GM19372 (cell line): ENCODE data around the gene BAIAP2.
A peak's percentile ranks its signal among the peaks of the same experiment; 100 is the strongest.

Source experiments
- ATAC-seq: cut with Tn5 transposase; IDR thresholded peaks from one replicate; pipeline ENCODE4 v1.9.1; 2021; ENCODE audit warnings: mild to moderate bottlenecking, low read depth, moderate library complexity; ENCODE audit not compliant: unreplicated experiment

The BAIAP2 gene

DNA sequence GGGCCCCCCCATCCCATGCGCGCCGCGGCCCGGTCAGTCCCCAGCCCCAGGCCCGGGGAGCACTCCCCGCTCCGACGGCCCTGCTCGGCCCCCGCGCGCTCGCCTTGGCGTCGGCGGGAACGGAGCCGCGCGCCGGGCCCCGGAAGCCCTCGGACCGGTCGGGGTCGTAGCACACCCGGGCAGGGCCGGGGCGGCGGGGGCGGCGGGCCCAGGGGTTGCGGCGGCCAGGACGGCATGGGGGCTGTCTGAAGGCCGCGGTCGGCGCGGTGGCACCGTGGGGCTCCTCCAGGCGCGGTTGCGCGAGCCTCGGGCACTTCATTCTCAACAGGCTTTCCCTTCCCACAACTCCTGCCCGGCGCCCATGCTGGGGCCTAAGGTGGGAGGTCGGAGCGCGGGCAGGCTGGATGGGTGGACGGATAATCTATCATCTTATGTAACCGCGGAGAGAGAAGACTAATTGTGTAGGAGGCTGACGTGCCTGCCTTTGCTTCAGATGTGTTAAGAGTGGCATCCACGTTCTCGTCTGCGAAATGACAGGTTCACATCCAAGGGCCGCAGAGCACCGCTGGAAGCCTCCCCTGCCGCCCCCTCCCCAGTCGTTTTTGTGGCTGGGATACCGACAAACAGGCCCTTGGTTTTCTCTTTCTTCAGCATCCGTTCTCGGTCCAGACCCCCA is 708 bp downstream of the BAIAP2 start:
- peak; percentile 9 for ATAC-seq

DNA sequence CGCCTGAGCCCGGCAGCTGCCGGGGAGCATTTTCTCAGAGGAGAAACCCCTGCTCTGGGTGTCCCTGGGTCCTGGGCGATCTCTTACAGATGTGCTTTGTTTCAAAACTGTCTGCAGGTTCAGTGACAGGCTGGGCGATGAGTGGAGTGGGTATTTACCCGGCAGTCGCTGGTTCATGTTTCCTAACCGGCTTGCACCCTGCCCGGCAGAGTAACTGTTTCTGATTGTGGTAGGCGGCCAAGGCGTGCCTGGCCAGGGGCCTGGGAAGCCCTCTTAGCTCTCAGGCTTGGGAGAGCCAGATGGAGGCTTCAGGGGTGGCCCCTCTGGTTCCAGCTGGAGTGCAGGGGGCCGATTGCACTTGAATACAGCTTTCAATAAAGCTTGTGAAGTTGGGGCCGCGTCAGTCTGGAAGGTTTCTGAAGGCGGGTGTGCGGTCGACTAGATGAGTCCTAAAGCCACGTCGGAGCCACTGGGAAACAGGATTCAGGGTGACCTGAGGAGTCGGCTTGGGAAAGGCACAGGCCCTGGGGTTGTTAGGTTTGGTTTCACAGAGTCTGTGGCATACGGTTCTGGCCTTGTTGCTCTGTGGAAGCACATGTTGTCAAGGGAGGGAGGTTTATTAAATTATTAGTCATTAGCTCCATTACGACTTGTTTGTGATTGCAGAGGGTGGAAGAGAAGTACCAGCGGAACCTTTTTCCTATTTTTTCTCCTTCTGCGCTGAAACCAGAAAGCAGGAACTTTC is 1.4 kb downstream of the BAIAP2 start:
- ATAC-seq = no peak

DNA sequence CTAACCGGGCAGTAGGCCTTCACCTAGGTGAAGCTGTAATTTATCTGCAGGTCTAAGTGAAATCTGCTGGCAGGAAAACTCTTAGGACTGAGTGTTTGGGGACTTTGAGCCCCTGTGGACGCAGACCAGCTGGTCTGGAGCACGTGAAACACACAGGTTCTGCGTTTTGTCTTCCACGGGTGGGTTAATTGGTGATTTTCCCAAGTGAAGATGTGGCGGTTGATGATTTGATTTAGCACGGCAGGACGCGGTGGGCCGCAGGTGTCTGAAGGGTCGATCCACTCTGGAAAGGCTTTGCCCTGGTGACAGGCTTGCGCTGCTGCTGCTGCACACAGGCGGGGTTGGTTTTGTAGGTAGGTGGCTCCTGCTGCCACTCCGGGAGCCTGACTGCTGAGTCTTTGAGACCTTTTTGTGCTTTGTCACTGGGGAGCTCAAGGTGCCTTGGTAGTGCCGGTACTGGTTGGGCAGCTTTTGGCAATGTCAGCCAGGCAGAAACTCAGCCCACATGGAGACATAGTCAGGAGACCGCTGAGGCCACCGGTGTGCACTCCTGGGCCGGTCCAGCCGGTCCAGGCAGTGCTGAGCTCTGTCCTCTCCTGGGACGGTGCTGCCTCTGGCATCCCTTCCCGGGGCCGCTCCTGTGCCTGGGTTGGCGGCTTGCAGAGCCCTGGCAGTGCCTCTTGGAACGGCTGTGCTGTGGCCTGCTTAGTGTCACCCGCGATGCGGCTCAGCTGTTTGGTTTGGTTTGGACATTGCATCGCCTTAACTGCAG is 2.3 kb downstream of the BAIAP2 start:
- ATAC-seq = no peak

DNA sequence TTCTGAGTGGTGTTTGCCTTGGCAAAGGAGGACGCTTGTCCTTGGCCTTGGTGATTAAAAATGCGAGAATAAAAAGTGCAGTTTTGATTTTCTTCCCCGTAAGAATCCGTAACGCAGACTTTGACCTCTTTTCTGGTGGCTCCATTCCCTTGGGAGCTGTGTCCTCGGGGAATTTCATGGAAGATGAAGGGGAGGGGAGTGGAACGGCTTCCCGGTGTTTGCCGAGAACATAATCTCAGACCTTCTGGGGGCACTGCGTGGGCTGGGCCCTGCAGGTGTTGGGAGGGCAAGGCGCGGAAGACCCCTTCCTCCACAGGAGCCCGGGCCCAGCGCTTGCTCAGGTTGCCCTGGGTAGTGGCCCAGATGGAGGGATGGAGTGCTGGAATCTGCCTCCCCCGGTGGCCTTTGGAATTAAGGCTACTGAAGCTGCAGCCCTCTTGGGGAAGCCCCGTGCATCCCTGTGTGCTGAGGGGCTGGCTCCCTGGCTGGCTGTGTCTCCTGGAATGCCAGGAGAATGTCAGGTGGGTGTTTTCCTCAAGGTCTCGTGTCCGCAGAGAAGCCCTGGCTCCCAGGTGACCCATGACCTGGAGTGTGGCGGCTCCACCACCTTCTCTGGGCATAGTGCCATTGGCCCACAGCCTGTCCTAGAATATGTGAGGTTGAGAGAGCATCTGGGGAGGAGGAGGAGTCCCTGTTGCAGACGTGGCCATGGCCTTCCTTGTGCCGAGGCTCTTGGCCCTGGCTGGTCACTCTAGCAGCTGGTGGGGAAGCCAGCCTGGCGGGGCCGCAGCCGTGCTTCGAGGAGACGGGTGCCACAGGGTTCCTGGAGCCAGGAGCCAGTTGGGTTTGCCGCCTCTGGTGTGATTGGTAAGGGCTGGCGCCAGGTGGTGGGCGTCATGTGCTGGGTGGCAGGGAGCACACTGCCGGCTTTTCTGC is 3.1 kb downstream of the BAIAP2 start:
- ATAC-seq = no peak

DNA sequence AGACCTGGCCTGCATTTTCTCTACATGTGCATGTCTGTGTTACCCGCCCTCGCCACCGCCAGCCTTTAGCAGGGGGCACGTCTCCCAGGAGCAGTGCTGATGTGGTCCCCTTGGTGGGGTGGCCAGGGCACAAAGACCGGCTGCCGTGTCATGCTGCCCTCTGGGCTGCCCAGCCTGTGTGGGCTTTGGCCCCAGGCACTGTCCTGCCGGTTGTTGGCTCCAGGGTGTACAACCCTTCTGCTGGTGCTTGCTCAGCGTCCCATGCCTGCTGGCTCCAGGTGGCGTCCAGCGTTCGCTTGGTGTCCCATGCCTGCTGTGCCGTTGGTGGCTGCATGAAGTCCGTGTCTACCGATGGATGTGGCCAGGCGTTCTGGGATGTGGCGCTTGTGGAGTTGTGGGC is 4.1 kb downstream of the BAIAP2 start:
- ATAC-seq = no peak

DNA sequence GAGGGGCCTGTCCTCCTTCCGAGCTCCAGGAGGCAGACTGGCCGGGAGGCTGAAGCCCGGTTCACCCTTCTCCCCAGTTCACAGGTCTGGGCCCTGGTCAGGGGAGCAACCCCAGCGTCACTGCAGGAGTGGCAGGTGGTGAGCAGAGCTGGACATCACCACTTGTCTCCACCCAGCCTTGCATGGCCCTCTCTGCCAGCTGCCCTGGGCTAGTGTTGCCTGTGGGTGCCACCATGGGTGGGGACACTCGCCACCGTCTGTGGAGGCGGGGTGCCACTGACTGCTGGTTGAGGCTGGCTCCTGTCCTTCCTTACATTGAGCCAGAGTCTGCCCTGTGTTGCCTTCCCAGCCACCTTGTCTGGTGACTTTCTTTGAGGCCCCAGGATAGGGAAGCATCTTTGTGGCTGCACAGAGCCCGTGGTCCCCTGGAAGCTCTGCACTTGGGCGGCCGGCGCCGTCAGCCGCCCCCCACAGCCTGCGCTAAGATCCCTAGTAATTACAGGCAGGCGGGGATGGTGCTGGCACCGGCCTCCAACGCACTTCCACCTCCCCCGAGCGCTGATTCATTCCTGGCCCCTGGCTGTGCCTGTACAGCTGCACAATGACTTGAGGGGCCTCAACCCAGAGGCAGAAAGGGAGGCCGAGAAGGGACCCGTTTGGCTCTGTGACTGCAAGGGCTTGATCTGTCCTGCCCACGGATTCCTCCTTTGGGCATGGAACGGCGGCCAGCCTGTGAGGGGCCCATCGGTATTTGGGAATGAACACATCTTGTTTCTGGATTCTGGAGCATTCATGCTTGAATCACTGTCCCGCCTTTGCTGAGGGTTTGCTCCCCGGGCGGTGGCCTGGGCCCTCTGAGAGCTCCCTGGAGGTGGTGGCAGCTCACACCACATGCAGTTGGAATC is 5.2 kb downstream of the BAIAP2 start:
- ATAC-seq = no peak

DNA sequence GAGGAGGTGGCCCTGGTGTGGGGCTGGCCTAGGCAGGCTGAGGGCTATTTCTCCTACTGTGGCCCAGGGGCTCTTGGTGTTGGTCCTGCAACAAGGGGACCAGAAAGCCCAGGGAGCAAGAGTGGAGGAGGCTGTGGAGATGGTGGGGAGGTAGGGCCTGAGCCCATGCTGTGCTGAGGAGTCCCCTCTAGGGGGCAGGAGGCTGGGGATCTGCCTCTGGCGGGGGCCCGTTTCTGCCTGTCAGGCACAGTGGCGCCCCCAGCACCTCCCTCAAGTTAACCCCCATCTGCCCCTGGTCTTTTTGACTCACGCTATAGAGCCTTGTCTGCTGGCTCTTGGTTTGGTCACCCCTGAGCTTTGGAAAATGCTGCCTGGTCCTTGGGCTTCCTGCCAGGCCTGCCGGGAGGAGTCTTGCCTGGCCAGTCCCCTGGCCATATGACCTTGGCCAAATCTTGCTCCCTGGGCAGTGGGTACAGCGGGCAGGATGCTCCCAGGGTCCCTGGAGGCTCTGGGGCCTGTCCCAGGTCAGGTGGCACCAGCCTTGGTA is 5.9 kb downstream of the BAIAP2 start:
- no peak for ATAC-seq

DNA sequence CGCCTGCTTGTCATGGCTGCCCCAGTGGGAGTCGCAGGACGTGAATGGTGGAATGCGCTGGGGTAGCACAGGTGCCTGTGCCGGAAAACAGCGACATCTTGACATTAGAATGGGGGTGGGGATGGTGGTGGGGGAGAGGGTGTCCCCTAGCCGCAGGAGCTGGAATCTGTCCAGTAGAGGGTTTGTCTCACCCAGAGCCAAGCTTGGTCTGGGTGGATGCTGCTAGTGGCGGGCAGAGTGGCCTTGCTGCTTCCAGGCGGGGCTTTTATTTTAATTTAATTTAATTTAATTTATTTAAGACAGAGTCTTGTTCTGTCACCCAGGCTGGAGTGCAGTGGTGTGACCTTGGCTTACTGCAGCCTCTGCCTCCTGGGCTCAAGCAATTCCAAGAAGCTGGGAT is 7.7 kb downstream of the BAIAP2 start:
- ATAC-seq = no peak

DNA sequence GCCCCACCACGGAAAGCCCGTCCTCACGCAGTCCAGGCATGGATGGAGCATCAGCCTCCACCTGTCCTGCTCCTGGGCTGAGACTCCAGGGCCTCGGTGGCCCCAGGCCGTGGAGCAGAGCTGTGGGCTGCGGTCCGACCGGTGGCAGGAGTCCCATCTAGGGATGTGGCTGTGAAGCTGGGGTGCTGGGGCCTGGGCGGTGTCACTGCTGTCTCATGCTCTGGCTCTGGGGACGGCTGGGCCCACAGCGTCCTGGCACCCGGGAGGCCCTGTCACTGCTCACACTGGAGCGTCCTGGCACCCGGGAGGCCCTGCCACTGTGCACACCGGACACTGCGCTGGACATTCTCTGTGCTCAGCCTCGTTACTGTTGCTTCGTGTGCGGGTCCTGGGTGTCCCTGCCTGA is 8.4 kb downstream of the BAIAP2 start:
- no peak for ATAC-seq

DNA sequence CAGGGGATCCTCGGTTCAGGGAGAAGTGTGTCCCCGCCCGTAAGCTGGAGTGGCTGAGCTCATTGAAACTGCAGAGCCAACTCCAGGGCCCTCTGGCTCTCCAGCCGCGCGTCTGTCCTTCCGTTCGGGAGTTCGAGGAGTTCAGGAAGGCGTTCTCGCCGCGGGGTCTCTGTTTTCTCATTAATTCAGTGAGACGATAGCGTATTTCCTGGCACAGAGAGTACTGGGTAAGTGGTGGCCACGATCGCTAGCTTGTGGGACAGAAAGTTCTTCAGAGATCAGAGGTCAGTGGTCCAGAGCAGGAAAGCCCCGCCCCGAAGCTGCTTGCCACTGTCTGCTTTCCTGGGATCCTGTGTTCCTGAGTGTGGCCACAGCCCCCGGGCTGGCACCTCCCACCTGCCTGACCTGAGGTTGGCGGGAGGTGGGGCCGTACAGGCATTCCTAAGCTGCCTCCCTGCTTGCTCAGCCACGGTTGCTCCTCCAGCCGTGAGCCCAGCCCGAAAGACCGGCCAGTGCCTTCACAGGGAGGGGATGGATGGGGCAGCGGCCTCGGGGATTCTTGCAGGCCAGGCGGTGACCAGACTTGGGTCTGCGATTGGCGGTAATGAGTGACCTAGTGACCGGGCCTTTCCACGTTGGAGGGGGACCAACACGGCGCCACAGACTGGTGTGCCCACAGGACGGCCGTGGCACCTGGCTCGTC is 8.9 kb downstream of the BAIAP2 start:
- no peak for ATAC-seq

DNA sequence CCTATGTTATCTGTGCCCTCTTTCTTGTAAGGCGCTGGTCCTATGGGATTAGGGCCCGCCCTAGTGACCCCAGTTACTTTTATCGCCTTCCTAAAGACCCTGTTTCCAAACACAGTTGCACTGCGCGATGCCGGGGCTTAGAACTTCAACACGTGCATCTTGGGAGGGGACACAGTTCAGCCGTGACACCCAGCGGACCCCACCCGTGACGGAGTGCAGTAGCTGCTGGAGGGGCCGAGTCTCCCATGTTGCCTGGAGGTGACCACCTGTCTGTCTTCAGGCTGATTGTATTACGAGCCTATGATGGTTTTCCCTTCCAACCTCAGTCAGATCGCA is 9.4 kb downstream of the BAIAP2 start:
- ATAC-seq = no peak

DNA sequence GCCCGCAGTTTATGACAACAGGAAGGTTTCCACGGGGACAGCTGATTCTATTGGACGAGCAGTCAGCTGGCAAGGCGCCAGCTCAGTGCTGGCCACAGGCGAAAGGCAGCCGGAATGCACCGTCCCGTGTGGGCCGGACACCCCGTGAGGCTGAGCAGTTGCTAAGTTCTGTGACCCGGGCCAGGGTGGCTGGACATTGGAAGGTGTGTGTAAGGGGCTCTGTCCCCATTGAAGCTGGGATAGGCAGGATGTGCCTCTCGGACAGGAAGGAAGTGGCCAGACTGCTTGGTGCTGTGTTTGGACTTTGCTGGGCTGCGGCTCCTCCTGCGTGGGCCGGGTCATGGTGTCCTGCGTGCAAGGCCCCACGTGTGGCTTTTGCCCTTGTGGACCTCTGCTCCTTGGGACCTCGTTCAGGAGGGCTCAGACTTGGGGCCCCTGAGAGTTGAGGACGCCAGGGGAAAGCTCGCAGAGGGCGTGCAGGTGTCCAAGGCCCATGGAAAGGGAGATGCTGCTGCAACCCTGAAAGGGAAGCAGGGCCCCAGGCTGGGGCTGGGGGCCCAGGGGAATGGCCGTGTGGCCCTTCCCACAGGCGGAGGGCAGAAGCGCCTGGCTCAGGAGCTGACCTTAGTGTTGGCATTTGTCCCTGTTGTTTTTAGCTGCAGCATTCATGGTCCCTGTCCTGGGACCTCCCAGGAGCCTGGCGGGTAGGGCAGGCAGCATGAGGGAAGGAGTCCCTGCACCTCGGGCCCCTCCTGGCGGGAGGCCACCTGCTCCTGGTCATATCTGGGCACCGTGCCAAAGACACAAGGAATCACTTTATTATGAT is 10.0 kb downstream of the BAIAP2 start:
- no peak for ATAC-seq

DNA sequence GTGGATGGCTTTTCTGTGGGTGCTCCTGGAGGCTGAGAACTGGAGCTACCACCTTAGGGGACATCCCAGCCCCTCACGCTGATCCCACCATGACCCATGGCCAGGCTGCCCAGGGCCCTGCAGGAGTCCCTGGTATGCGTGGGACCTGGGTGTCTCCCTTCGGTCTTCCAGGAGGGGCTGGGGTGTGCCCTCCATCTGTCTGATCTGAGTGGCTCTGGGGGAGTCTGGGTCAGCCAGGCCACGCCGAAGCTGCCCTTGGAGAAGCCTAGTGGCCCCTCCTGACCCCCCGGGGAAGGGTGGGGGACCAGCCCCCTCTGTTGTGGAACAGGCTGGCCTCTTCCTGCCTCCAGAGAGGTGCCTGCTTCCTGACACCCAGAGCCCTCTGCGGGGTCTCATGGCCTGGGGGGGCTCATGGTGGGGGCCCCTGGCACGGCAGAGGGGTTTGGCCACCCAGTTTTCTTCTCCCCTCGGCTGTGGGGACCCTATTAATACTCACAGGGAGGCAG is 10.7 kb downstream of the BAIAP2 start:
- ATAC-seq = no peak

DNA sequence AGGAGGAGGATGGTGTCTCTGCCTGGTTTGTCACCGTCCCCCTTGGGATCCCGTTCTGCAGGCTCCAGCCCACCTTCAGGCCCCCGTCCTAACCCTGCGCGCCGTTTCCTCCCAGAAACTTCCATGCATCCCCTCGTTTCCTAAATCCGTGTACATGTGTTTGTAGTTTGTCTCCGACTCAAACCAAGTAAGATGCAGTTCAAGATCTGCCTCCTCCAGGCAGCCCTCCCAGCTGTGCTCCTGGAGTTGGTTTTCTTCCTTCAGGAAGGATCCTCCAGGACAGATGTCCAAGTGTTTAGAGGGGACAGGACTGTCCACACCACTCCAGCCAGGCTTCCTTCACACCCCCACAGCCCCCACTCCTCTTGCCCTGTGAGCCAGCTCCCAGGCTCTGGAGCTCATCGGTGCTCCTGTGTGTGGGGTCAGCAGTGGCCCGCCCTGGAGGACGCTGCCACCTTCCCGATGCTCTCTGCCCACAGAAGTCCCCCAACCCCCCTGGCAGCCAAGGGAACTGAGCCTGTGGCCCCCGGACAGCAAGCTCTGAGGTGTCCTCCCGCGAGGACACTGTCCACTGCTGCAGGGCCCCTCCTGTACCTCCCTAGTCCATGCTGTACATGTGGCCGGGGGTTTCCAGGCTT is 11.3 kb downstream of the BAIAP2 start:
- ATAC-seq = no peak

DNA sequence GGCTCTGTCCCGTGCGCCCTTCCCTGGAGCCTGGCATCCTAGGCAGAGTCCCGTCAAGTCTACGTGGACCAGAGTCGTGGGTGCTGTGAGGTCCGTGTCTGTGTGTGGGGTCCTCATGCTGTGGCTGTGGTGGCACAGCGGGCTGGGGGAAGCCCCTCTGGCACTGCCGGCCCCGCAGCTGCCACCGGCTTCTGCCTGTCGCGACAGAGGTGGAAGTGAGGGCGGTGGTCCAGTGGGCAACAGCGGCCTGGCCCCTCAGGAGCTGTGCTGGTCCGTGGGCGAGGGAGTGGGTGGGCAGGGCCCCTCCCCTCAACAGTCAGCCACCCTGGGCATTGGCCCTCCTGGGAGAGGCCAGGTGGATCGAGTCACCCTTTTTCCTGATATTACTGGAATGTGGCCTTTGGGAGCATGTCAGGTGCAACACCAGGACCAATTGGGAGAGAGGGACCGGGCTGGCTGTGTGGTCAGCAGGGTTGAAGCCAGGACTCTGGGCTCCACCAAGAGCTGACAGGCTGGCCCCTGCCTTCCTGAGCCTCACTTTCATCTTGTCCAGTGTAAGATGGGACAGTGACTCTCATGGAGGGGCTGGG is 11.9 kb downstream of the BAIAP2 start:
- no peak for ATAC-seq

DNA sequence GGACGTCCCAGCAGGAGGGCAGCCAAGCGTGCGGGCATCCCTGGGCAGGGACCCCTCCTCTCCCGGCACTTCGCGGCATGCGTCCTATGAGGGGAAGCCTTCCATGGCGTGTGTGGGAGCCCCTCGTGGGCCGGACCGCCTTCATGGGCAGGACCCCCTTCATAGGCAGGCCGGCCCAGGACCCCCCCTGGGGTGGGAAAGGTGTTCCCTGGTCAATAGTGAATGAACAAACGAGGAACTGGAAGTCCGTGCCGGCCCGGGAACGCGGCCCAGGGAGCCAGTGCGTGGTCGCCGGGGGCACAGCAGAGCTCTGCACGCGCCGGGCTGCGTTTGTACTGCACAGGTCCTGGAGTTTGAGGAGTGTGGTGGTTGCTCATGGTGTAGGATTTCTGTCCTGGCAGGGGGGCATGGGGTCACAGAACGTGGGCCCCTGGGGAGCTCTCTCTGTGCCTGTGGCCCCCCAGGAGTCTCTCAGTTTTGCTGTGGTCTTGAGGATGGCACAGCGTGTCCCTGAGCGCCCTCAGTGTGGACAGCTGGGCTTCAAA is 13.9 kb downstream of the BAIAP2 start:
- no peak for ATAC-seq
